ENCODE data around the gene TMEM81.

Gene TMEM81

GRCh38 chr1:205058853-205059252 lies 25.4 kb downstream of the TMEM81 start:
- DNase-seq (ENCODE audit: low spot score), result no peak

GRCh38 chr1:205057808-205058575 lies 26.3 kb downstream of the TMEM81 start:
- DNase-seq (ENCODE audit: low spot score), result no peak

GRCh38 chr1:205056956-205057568 lies 27.2 kb downstream of the TMEM81 start:
- no peak for DNase-seq (ENCODE audit: low spot score)

DNA sequence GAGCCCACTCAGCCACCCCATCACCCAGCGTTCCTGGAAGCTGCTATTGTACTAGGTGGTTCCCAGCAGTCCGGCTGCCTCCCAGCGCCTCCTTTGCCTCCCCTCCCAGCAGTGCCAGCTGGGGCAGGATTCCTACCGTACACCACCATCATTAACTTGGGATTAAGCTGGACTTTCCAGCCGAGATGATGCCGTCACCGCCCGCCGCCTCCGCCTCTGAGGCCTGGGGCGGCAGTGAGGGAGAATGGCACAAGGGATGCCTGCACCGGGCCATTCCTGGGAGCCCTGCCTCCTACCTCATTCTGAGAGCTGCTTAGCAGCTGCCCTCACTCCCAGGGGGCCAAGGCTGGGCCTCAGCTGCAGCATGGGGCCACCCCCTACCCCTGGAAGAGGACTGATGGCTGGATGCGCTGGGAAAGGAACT lies 28.1 kb downstream of the TMEM81 start:
- DNase-seq (ENCODE audit: low spot score), result no peak

DNA sequence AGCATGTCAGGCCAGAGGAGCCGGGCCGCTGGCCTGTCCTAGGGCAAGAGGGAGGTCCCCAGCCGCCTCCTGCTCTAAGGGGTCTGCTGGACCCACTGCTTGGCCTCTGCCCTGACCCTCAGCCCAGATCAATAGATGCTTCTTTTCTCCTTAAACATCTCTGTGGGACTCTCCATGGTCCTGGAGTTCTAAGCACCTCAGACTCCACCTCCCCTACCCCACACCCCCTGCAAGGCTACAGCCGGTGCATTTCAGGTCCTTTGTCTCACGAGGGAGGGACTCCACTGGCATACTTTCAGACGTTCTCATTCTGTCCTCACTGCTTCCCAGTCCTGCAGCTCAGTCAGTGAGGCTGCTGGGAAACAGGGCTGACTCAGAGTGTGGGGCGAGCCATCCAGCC lies 30.2 kb downstream of the TMEM81 start:
- DNase-seq (ENCODE audit: low spot score), result no peak

DNA sequence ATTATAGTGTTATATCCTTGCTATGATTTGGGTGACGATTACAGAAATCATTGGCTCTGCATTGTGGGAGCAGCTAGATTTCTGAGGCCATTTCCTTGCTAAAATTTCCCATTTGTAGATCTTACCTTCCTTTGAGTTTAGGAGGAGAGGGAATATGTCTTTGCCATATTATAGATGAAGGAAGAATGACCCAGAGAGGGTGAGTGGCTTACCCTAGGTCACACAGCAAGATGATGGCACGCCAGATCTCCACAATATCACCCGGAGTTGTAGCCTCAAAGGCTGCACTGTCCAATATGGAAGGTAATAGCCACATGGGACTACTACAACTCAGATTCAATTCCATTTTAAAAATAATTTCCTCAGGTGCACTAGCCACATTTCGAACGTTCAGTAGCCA lies 31.0 kb downstream of the TMEM81 start:
- DNase-seq (ENCODE audit: low spot score), result no peak

- DNase-seq (ENCODE audit: low spot score), result no peak
These were observed 31.6 kb downstream of the TMEM81 start for GRCh38 chr1:205052690-205053089.

DNA sequence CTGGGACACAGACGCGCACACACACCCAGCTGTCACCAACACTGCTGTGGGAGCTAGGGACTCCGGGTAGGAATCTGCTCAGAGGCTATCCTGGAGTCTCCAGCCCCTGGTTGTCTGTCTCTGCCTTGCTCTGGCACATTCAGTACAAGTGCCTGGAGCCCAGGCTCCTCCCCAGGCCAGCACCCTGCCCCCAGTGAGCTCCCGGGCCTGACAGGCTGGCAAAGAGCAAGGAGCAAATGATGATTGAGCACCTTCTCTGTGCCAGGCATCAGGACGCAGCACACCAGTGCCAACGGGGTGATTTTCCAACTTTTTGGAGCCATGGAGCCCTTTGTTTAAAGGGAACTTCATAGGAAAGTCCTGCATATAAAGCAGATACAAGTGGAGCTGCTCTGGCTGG lies 34.8 kb downstream of the TMEM81 start:
- DNase-seq (ENCODE audit: low spot score), result no peak

GRCh38 chr1:205048382-205048781 lies 35.9 kb downstream of the TMEM81 start:
- DNase-seq (ENCODE audit: low spot score), result no peak

GRCh38 chr1:205047764-205048231 lies 36.5 kb downstream of the TMEM81 start:
- no peak for DNase-seq (ENCODE audit: low spot score)

DNA sequence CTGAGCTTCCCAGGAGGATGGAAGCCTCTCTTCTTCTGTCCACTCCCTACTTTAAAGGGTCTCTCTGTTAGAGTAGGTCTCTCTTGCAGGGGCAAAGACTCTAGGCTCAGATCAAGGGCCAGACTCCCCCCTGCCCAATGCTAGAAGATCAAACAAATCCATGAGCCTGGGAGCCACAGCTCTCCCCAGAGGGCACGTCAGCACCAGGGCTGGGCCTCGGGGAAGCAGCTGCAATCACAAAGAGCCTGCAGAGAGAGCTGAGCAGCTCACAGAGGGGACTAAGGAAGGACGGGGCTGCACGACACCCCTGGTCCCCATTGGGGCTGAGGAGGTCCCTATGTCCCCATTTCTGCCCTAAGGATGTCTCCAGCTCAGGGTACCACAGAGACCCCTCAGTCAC lies 37.4 kb downstream of the TMEM81 start:
- DNase-seq (ENCODE audit: low spot score), result no peak

- no peak for DNase-seq (ENCODE audit: low spot score)
These were observed 39.1 kb downstream of the TMEM81 start for GRCh38 chr1:205045146-205045545.

DNA sequence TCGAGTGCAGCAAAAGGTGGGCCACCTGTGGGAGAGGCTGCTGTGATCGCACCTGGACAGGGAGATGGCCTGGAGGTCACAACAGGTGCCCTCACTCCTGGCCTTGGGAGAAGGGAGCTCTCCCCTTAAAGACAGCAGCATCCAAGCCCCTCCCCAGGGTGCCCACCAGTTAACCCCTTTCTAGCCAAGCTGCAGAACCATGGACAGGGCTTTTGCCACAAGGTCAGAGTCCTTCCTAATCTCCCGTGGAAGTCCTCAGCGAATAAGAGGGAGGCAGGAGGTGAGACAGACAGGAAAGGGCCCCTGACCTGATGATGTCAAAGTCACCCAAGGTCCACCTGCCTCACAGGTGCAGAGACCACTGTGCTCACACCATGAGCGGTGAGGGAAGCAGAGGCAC lies 39.5 kb downstream of the TMEM81 start:
- no peak for DNase-seq (ENCODE audit: low spot score)

- no peak for DNase-seq (ENCODE audit: low spot score)
These were observed 40.4 kb downstream of the TMEM81 start for GRCh38 chr1:205043866-205044265.

DNA sequence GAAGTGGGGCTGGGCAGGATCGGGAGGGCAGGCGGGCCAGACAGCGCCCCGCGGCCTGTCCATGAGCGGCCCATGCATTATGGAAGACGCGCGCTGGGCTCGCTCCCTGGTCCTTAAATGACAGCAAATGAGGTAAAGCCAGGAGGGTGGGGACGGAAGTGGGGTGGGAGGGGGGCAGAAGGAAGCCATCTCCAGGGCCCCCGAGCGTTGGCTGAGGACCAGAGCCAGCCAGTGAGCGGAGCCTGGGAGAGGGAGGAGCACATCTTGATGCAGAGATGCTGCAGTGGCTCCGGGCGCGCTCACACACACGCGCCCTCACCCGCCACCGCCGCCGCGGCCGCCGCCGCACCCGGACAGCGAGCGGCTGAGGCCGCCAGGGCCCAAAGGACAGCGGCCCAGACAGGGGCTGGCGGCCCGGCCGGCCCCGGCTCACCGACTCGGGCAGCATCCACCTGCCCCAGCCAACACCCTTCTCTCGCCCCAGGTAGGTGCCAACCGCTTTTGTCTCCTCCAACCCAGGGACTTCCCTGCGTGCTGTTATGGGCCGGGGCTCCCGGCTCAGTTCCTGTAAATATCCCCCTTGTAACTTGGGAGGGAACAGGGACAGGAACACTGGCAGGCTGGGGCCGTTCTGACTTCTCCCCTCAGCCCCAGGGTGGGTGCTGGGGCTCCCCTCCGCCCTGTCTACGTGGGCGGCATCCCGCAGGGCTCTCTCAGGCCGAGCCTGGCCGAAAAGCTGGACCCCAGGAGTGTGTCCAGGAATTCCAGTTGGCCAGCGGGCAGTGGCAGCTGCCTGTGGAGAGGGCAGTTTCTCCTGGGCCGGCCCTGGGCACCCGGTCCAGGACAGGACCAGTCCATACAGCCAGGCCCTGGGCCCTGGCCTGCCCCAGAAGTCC lies 41.1 kb downstream of the TMEM81 start, which contains the start of gene CNTN2:
Gene CNTN2 (plus strand): TSS at position 302 of the 896 bp plus-strand sequence. CDS start 9,974 bp downstream, outside the sequence.
- DNase-seq (ENCODE audit: low spot score), result no peak

DNA sequence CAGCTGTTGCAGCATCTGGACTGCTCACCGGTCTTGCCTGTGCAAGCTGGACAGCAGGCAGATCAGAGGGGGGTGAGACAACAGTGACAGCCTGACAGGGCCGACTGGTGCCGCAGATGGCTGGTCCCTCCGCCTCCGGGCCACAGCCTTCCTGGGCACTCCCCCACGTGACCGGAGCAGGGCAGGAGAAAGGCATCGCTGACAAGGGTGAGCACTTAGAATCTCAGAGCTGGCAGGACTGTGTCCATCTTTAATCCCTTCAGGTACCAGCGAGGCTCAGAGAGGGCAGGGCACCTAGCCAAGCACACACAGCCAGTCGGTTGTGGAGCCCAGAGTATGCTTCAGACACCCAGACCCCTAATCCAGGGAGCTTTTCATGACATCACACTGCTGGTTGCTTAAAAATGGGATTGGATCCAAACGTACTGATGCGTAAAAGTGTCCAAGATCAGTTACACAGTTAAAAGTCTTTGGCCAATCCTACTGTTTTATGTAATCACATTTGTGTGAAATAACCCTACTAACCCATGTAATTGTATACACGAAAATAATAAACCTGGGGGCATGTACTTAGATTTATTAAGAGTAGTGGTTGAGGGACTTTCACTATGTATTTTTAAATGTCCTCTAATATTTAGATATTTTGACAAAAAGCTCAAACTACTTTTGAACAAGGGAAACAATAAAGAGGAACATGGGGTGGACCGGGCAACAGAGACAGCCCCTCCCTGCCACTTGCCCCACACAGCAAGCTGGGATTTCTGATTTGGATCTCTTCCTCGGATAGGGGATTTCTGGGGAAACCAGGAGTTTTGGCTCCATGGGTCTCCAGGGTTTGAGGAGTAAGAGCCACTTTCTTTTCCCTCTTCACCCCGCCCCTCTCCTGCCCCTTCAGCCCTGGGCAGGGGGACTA lies 42.0 kb downstream of the TMEM81 start:
- DNase-seq (ENCODE audit: low spot score), result no peak

DNA sequence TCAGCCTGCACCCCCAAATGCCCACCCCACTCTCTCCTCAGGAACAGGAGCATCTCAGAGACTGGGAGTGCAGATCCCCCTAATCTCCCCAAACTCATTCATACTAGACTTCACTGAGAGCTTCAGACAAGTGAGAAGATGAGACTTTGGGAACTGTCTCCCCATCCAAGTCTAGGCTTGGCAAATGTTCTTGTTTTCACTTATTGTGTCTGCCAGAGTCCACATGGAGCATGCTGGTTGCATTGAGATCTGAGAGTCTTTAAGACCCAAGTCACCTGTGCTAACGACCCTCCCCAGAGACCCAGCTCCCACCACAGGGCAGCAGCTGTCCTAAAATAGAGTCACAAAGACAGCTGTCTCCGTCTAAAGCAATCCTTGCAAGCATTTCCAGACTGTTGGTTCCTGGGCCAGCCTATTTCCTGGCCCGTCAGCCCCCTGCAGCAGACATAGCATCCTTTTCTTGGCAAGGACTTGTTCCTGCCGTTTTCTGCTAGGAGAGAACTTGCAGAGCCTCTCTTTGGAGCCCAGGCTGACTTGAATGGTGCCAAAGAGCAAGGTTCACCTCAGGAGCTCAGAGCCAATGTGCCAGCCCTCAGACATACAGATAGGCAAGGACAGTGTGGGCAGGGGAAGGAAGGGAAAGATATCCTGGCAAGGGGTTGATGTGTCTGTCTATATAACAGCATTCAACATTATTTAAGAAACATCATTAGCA lies 43.1 kb downstream of the TMEM81 start:
- no peak for DNase-seq (ENCODE audit: low spot score)

- no peak for DNase-seq (ENCODE audit: low spot score)
These were observed 46.0 kb downstream of the TMEM81 start for GRCh38 chr1:205038132-205038786.

DNA sequence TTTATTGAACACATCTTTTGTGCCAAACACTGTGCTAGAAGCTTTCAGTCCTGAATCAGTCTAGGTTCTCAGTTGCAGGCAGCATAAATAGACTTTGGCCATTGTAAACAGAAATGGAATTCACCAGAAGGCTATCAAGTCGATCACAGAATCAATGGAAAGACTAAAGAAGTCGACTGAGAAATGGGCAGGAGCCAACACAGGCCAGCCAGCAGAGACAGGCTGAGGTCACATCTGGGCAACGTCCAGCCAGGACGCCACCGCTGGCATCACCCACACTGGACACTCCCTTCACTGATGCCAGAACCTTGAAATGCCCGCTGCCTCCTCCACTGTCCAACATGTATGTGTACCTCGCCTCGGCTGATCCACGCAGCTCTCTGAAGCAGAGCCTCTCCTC lies 46.7 kb downstream of the TMEM81 start:
- DNase-seq (ENCODE audit: low spot score), result no peak

Measured in HuH-7.5 (cell line).